Measurements from ENCODE around the gene FES.
A peak's percentile ranks its signal among the peaks of the same experiment; 100 is the strongest.

The FES gene

GRCh38 chr15:90864507-90864906 lies 19.8 kb upstream of the FES start:
- Histone ChIP-seq H3K27me3 (ENCODE audit: control insufficient read depth, insufficient read depth, low read length) (no peaks in the 10 kb centered on the region), H3K4me3 (ENCODE audit: low read length) (no peak overlapping the region), H3K4me1 (ENCODE audit: control insufficient read depth, insufficient read depth, low read length) (no peaks in the 10 kb centered on the region), H3K9ac (ENCODE audit: low read length) (no peak overlapping the region), H3K27ac (ENCODE audit: low read depth, low read length) (no peak overlapping the region), H3K36me3 (ENCODE audit: control insufficient read depth, insufficient read depth, low read length) (no peaks in the 10 kb centered on the region)

DNA sequence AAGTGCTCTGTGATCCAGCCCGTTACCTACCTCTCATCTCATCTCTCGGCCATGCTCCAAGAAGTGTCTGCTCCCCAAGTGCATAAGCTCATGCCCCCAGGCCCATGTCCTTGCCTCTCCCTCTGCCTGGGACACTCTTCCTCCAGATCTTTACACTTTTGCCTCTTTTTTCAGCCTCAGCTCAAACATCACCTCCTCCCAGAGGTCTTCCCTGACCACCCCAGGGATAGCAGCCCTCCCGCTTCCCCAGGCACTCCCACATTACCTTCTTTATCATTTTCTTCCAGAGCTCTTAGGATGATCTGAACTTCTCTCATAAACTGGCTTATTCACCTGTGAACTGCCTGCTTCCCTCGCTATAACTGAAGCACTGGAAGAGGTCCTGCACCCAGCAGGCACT lies 18.6 kb upstream of the FES start:
- no peak overlapping the region for H3K4me3 ChIP-seq (ENCODE audit: low read length)
- H3K36me3 ChIP-seq (ENCODE audit: control insufficient read depth, insufficient read depth, low read length), result no peaks in the 10 kb centered on the region
- H3K9ac ChIP-seq (ENCODE audit: low read length), result no peak overlapping the region
- no peak overlapping the region for H3K27ac ChIP-seq (ENCODE audit: low read depth, low read length)
- H3K4me1 ChIP-seq (ENCODE audit: control insufficient read depth, insufficient read depth, low read length), result no peaks in the 10 kb centered on the region
- H3K27me3 ChIP-seq (ENCODE audit: control insufficient read depth, insufficient read depth, low read length), result no peaks in the 10 kb centered on the region

GRCh38 chr15:90866161-90866715 lies 18.1 kb upstream of the FES start:
- Histone ChIP-seq H3K4me3 (ENCODE audit: low read length) (no peak overlapping the region), H3K9ac (ENCODE audit: low read length) (no peak overlapping the region), H3K27me3 (ENCODE audit: control insufficient read depth, insufficient read depth, low read length) (no peaks in the 10 kb centered on the region), H3K4me1 (ENCODE audit: control insufficient read depth, insufficient read depth, low read length) (no peaks in the 10 kb centered on the region), H3K36me3 (ENCODE audit: control insufficient read depth, insufficient read depth, low read length) (no peaks in the 10 kb centered on the region), H3K27ac (ENCODE audit: low read depth, low read length) (no peak overlapping the region)

DNA sequence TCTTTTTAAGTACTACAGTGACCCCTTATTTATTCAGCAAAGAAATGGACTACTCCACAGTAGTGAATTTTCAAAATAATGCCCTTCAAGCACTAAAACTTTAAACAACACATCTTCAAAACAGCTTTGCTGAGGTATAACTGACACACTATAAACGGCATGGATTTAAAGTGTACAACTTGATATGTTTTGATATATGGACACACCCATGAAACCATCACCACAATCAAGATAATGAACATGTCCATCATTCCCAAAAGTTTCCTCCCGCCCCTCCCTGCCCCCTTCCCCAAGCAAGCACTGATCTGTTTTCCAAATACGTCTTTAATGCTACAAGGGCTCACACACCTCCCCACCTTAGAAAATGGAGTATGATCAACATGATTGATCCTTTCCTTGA lies 17.5 kb upstream of the FES start:
- Histone ChIP-seq H3K9ac (ENCODE audit: low read length) (no peak overlapping the region), H3K27ac (ENCODE audit: low read depth, low read length) (no peak overlapping the region)

GRCh38 chr15:90868261-90868689 lies 16.0 kb upstream of the FES start, which contains the start of gene FURIN:
TSS of gene FURIN (plus strand) at chr15:90868588. CDS start at chr15:90875741, 7,153 bp downstream.
- peaks cover 8% of the 10 kb centered on the region for H3K4me1 ChIP-seq (ENCODE audit: control insufficient read depth, insufficient read depth, low read length)

More for the DNA sequence above, 17.5 kb upstream of the FES start:
- H3K4me3 ChIP-seq (ENCODE audit: low read length), result no peak overlapping the region
- H3K36me3 ChIP-seq (ENCODE audit: control insufficient read depth, insufficient read depth, low read length), result no peaks in the 10 kb centered on the region
- H3K27me3 ChIP-seq (ENCODE audit: control insufficient read depth, insufficient read depth, low read length), result no peaks in the 10 kb centered on the region
- no peaks in the 10 kb centered on the region for H3K4me1 ChIP-seq (ENCODE audit: control insufficient read depth, insufficient read depth, low read length)

DNA sequence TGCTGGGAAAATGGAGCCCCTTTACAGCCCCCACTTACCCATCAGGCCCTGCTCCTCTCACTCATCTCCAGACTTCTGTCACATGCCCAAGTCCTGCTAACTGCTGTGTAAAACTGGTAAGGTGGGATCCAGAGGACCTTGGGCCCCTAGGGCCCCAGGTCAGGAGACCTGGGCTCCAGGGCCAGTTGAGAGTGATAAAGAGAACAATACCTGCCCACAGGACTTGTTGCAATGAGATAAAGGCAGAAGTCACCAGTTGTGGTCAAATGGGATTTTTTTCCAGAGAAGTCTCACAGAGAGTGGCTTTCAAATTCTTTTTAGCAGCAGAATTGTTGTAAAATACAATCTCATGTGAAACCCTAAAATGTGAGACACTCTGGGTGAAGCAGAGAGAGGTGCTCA lies 15.2 kb upstream of the FES start:
- Histone ChIP-seq H3K4me3 (ENCODE audit: low read length) (no peak overlapping the region), H3K9ac (ENCODE audit: low read length) (no peak overlapping the region)

More at GRCh38 chr15:90868261-90868689, 16.0 kb upstream of the FES start, which contains the start of gene FURIN:
- H3K27me3 ChIP-seq (ENCODE audit: control insufficient read depth, insufficient read depth, low read length), result no peaks in the 10 kb centered on the region
- no peaks in the 10 kb centered on the region for H3K36me3 ChIP-seq (ENCODE audit: control insufficient read depth, insufficient read depth, low read length)
- H3K27ac ChIP-seq (ENCODE audit: low read depth, low read length), result no peak within 1 kb of the TSS
- H3K9ac ChIP-seq (ENCODE audit: low read length), result no peak within 1 kb of the TSS
- H3K4me3 ChIP-seq (ENCODE audit: low read length), result no peak within 1 kb of the TSS

DNA sequence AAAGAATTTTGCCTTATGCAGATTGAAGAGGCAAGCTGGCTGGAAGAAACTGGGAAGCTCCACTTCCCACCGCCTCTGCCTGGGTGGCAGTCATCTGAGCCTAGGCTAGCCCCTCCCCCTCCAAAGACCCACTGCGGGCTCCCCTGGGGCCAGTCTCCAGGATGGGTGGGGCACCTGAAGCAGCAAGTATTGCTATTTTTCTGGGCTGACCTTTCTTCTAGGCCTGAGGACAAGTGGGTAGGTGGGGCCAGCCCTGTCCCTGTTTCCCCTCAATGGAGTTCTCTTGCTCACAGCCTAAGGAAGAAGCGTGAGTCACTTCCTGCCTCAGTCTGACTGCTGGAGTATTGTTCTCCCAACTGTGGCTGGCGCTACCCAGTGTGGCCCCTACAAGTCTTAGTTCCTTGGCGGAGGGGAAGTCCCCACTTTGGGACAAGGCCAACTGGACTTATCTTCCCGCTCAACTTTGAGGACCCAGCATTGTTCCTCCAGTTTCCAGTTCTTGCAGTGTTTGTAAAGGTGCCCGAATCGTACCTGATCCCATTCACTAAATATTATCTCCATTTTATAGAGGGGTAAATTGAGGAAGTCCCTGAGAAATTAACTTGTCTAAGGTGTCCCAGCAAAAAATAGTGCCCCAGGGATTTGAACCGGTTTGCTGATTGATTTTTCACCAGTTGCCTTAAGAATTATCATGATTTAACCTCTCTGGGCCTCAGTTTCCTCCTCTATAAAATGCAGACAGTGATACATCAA lies 14.5 kb upstream of the FES start:
- Histone ChIP-seq H3K4me3 (ENCODE audit: low read length) (no peak overlapping the region), H3K27me3 (ENCODE audit: control insufficient read depth, insufficient read depth, low read length) (no peaks in the 10 kb centered on the region), H3K9ac (ENCODE audit: low read length) (no peak overlapping the region), H3K4me1 (ENCODE audit: control insufficient read depth, insufficient read depth, low read length) (peaks cover 11% of the 10 kb centered on the region), H3K36me3 (ENCODE audit: control insufficient read depth, insufficient read depth, low read length) (no peaks in the 10 kb centered on the region), H3K27ac (ENCODE audit: low read depth, low read length) (peak overlapping the region; percentile 7)

More for the DNA sequence above, 15.2 kb upstream of the FES start:
- peaks cover 11% of the 10 kb centered on the region for H3K4me1 ChIP-seq (ENCODE audit: control insufficient read depth, insufficient read depth, low read length)
- H3K27me3 ChIP-seq (ENCODE audit: control insufficient read depth, insufficient read depth, low read length), result no peaks in the 10 kb centered on the region
- no peak overlapping the region for H3K27ac ChIP-seq (ENCODE audit: low read depth, low read length)
- H3K36me3 ChIP-seq (ENCODE audit: control insufficient read depth, insufficient read depth, low read length), result no peaks in the 10 kb centered on the region

GRCh38 chr15:90870354-90871138 lies 13.8 kb upstream of the FES start:
- peak overlapping the region; percentile 85 for H3K27ac ChIP-seq (ENCODE audit: low read depth, low read length)
- H3K27me3 ChIP-seq (ENCODE audit: control insufficient read depth, insufficient read depth, low read length), result no peaks in the 10 kb centered on the region
- H3K9ac ChIP-seq (ENCODE audit: low read length), result peak overlapping the region; percentile 66
- no peaks in the 10 kb centered on the region for H3K36me3 ChIP-seq (ENCODE audit: control insufficient read depth, insufficient read depth, low read length)
- H3K4me3 ChIP-seq (ENCODE audit: low read length), result peak overlapping the region; percentile 83
- peaks cover 11% of the 10 kb centered on the region for H3K4me1 ChIP-seq (ENCODE audit: control insufficient read depth, insufficient read depth, low read length)

GRCh38 chr15:90871139-90871715 lies 13.1 kb upstream of the FES start:
- Histone ChIP-seq H3K9ac (ENCODE audit: low read length) (peak overlapping the region; percentile 66), H3K4me1 (ENCODE audit: control insufficient read depth, insufficient read depth, low read length) (peaks cover 11% of the 10 kb centered on the region), H3K27ac (ENCODE audit: low read depth, low read length) (peak overlapping the region; percentile 85), H3K36me3 (ENCODE audit: control insufficient read depth, insufficient read depth, low read length) (peaks cover 4% of the 10 kb centered on the region), H3K4me3 (ENCODE audit: low read length) (peak overlapping the region; percentile 83), H3K27me3 (ENCODE audit: control insufficient read depth, insufficient read depth, low read length) (no peaks in the 10 kb centered on the region)

DNA sequence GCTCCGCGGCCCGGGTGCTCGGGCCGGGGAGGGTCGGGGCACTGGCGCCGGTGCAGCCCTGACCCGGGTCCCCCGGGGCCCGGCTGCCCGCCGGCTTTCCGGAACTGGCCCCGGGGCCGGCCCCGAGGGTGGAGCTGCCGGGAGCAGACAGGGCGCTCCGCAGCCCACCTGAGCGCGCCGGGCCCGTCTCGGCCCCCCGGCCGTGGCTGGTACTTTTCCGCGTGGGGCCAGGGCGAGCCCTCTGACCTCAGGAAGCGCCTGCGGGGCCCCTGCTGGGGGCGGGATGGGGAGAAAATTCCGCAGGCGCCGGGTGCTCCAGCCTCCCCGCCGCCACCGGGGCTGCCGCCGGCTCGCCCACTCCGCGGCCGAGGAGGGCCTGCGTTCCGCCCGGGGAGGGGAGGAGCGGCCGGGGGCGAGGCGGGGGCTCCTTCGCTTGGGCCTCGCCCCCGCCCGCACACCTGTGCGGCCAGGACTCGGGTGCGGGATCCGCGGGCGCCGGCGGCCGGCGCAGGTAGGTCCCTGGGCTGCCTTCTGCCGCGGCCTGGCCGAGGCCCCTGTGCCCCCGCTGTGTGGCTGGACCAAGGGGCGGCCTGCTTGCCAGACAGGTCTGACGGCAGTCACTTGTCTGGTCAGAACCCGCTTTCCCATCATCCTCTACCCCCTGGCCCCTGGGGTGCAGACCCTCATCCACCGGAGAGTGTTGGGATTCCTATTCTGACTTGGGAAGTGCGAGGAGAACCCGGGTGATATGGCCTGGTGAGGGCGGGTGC lies 12.4 kb upstream of the FES start:
- peaks cover 11% of the 10 kb centered on the region for H3K36me3 ChIP-seq (ENCODE audit: control insufficient read depth, insufficient read depth, low read length)
- H3K27ac ChIP-seq (ENCODE audit: low read depth, low read length), result peak overlapping the region; percentile 85
- H3K9ac ChIP-seq (ENCODE audit: low read length), result peak overlapping the region; percentile 61
- no peaks in the 10 kb centered on the region for H3K27me3 ChIP-seq (ENCODE audit: control insufficient read depth, insufficient read depth, low read length)
- peaks cover 11% of the 10 kb centered on the region for H3K4me1 ChIP-seq (ENCODE audit: control insufficient read depth, insufficient read depth, low read length)
- H3K4me3 ChIP-seq (ENCODE audit: low read length), result peak overlapping the region; percentile 83

GRCh38 chr15:90872486-90873184 lies 11.7 kb upstream of the FES start:
- peak overlapping the region; percentile 61 for H3K9ac ChIP-seq (ENCODE audit: low read length)
- H3K27me3 ChIP-seq (ENCODE audit: control insufficient read depth, insufficient read depth, low read length), result no peaks in the 10 kb centered on the region
- peaks cover 11% of the 10 kb centered on the region for H3K4me1 ChIP-seq (ENCODE audit: control insufficient read depth, insufficient read depth, low read length)
- peak overlapping the region; percentile 85 for H3K27ac ChIP-seq (ENCODE audit: low read depth, low read length)
- peak overlapping the region; percentile 83 for H3K4me3 ChIP-seq (ENCODE audit: low read length)
- peaks cover 17% of the 10 kb centered on the region for H3K36me3 ChIP-seq (ENCODE audit: control insufficient read depth, insufficient read depth, low read length)
